ENCODE measurements around the gene OCEL1.

The OCEL1 gene

GRCh38 chr19:17226002-17226933 lies at the start of gene OCEL1:
TSS of gene OCEL1 (plus strand) at chr19:17226226. CDS start at chr19:17226248, 22 bp downstream.
- no peak for TF ChIP-seq CTCF (conservative IDR thresholded peaks at IDR 0.05; ENCODE audit: control insufficient read depth, insufficient read depth, low read depth, low read length)

GRCh38 chr19:17178291-17178690 lies 47.7 kb upstream of the OCEL1 start:
- no peak for TF ChIP-seq CTCF (conservative IDR thresholded peaks at IDR 0.05; ENCODE audit: control insufficient read depth, insufficient read depth, low read depth, low read length)
- H3K4me3 ChIP-seq (ENCODE audit: control insufficient read depth, low read depth, low read length): no peak overlapping the region
- DNase-seq (ENCODE audit: low read depth): no peak

More at GRCh38 chr19:17226002-17226933, at the start of gene OCEL1:
- peak; percentile 96 for DNase-seq (ENCODE audit: low read depth)
- peak within 1 kb of the TSS; percentile 60 for H3K4me3 ChIP-seq (ENCODE audit: control insufficient read depth, low read depth, low read length)

- DNase-seq (ENCODE audit: low read depth): no peak
- TF ChIP-seq CTCF (conservative IDR thresholded peaks at IDR 0.05; ENCODE audit: control insufficient read depth, insufficient read depth, low read depth, low read length): no peak
These were observed 44.9 kb upstream of the OCEL1 start for GRCh38 chr19:17180997-17181702.

GRCh38 chr19:17183271-17183761 lies 42.7 kb upstream of the OCEL1 start:
- DNase-seq (ENCODE audit: low read depth): no peak
- TF ChIP-seq CTCF (conservative IDR thresholded peaks at IDR 0.05; ENCODE audit: control insufficient read depth, insufficient read depth, low read depth, low read length): no peak
- no peak overlapping the region for H3K4me3 ChIP-seq (ENCODE audit: control insufficient read depth, low read depth, low read length)

More at GRCh38 chr19:17180997-17181702, 44.9 kb upstream of the OCEL1 start:
- H3K4me3 ChIP-seq (ENCODE audit: control insufficient read depth, low read depth, low read length): no peak overlapping the region

GRCh38 chr19:17183858-17184321 lies 42.1 kb upstream of the OCEL1 start:
- no peak for DNase-seq (ENCODE audit: low read depth)
- H3K4me3 ChIP-seq (ENCODE audit: control insufficient read depth, low read depth, low read length): no peak overlapping the region
- TF ChIP-seq CTCF (conservative IDR thresholded peaks at IDR 0.05; ENCODE audit: control insufficient read depth, insufficient read depth, low read depth, low read length): no peak

- no peak overlapping the region for H3K4me3 ChIP-seq (ENCODE audit: control insufficient read depth, low read depth, low read length)
- no peak for DNase-seq (ENCODE audit: low read depth)
- TF ChIP-seq CTCF (conservative IDR thresholded peaks at IDR 0.05; ENCODE audit: control insufficient read depth, insufficient read depth, low read depth, low read length): no peak
These were observed 41.6 kb upstream of the OCEL1 start for GRCh38 chr19:17184371-17184841.

All from fibroblast of mammary gland (primary cell).